Activated B cell treated with CpG ODN at 0.5 μM for 24 hours (primary cell): ENCODE measurements around the gene CUX1. TPM values are rescaled to one million over a fixed set of nuclear protein-coding genes. Genes with fewer than 3 reads are reported as not detected.

Experiments
- ATAC-seq: fragments of 200-7000 bp; cut with Tn5 transposase; one replicate; pipeline ENCODE4 v1.10.0; 2021; ENCODE audit warnings: low read depth, mild to moderate bottlenecking, moderate library complexity
- CTCF ChIA-PET: fragments of 350-600 bp; sonication (Branson Sonifier 250); formaldehyde crosslinking; loops from one replicate; lab custom pipeline; 2021; ENCODE audit warnings: antibody characterized with exemption; lab: Charles Lee
- POLR2A ChIA-PET: fragments of 350-600 bp; sonication (Branson Sonifier 250); formaldehyde crosslinking; loops from one replicate; lab custom pipeline; 2021; ENCODE audit warnings: antibody characterized with exemption; lab: Charles Lee
- DNase-seq: peaks from one replicate; pipeline ENCODE4 v3.0.0; 2022
- H3K27ac Mint-ChIP-seq: one replicate; pipeline ENCODE4 v1.8.0; 2020; ENCODE audit warnings: mixed read lengths
- H3K27me3 Mint-ChIP-seq: one replicate; pipeline ENCODE4 v1.8.0; 2021; ENCODE audit warnings: mixed read lengths
- H3K36me3 Mint-ChIP-seq: one replicate; pipeline ENCODE4 v1.8.0; 2021; ENCODE audit warnings: low read depth, mixed read lengths
- H3K4me1 Mint-ChIP-seq: one replicate; pipeline ENCODE4 v1.8.0; 2021; ENCODE audit warnings: mixed read lengths
- H3K4me3 Mint-ChIP-seq: one replicate; pipeline ENCODE4 v1.8.0; 2020; ENCODE audit warnings: mild to moderate bottlenecking, mixed read lengths
- H3K9me3 Mint-ChIP-seq: one replicate; pipeline ENCODE4 v1.8.0; 2020; ENCODE audit warnings: mixed read lengths
- intact Hi-C: fragments of 100-400 bp; cut with micrococcal nuclease; formaldehyde crosslinking; loops from one replicate; pipeline ENCODE4 v1.15.1; 2024
- total RNA-seq: library from RNA; stranded (reverse); gene quantifications from 2 replicates; pipeline ENCODE4 v1.2.3, GENCODE V29; 2022
- TF ChIP-seq, protein P1 (sequence below): fragments of 200-600 bp; IDR thresholded peaks from one replicate; pipeline ENCODE4 v1.8.0; 2022; ENCODE audit warnings: antibody characterized with exemption, mild to moderate bottlenecking

CUX1 gene, protein sequence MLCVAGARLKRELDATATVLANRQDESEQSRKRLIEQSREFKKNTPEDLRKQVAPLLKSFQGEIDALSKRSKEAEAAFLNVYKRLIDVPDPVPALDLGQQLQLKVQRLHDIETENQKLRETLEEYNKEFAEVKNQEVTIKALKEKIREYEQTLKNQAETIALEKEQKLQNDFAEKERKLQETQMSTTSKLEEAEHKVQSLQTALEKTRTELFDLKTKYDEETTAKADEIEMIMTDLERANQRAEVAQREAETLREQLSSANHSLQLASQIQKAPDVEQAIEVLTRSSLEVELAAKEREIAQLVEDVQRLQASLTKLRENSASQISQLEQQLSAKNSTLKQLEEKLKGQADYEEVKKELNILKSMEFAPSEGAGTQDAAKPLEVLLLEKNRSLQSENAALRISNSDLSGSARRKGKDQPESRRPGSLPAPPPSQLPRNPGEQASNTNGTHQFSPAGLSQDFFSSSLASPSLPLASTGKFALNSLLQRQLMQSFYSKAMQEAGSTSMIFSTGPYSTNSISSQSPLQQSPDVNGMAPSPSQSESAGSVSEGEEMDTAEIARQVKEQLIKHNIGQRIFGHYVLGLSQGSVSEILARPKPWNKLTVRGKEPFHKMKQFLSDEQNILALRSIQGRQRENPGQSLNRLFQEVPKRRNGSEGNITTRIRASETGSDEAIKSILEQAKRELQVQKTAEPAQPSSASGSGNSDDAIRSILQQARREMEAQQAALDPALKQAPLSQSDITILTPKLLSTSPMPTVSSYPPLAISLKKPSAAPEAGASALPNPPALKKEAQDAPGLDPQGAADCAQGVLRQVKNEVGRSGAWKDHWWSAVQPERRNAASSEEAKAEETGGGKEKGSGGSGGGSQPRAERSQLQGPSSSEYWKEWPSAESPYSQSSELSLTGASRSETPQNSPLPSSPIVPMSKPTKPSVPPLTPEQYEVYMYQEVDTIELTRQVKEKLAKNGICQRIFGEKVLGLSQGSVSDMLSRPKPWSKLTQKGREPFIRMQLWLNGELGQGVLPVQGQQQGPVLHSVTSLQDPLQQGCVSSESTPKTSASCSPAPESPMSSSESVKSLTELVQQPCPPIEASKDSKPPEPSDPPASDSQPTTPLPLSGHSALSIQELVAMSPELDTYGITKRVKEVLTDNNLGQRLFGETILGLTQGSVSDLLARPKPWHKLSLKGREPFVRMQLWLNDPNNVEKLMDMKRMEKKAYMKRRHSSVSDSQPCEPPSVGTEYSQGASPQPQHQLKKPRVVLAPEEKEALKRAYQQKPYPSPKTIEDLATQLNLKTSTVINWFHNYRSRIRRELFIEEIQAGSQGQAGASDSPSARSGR (N-terminal part only)
- total RNA-seq, result 48.6 and 61.7 TPM in 2 replicates

DNA sequence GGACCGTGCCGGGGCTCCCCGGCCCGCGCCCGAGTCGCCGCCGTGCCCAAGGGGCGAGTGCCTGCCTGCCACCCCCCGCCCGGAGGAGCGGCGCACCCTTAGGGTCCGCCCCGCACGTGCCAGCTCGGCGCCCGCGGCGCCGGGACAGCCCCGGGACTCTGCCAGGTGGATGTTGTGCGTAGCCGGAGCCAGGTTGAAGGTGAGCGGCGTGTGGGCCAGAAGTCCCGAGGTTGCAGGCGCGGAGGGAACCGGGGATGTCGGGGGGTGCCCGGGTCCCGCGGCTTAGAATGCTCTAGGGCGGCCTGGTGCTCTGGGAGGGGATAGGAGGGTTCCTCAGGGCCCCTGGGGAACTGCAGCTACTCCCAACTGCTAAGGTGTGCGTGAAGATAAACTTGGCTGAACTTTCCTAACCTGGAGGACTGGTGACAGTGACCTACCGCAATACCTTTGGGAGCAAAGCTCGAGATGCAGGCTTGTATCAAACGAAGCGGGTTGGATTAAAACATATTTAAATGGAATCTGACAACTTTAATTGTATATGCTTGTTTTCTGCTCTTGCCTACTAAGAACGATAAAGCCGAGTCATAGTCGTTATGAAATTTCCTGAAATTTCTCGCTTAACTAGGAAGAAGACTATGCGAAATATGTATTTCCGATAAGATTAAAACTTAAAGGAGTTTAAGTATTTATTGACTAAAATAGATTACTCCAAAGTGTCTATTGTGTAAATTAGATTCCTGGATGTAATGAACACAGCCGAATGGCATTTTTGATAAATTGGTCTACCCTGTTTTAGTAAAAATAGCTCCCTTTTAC, at the start of gene CUX1:
Gene CUX1, plus strand, starts transcription at position 156 of the 816 bp plus-strand sequence. Its CDS starts 14 bp downstream, at position 170.
- Mint-ChIP-seq H3K27ac (no peak within 1 kb of the TSS), H3K4me1 (peaks cover 29% of the 10 kb centered on the region), H3K36me3 (peaks cover 4% of the 10 kb centered on the region), H3K4me3 (peak within 1 kb of the TSS; percentile 84), H3K9me3 (no peaks in the 10 kb centered on the region), H3K27me3 (no peaks in the 10 kb centered on the region)
- DNase-seq, result no peak
- ATAC-seq, result peak; percentile 7
- intact Hi-C loops, result loop anchor here (2.0 to 10.0 kb wide), 3 partner anchors 173 to 330 kb away; no protein-coding TSS in a partner anchor
- POLR2A ChIA-PET, result interaction anchor here (0.9 to 3.0 kb wide), 4 partner anchors 10 to 600 kb away, joined by 3 to 18 read pairs (median 8); partner anchors contain the start of gene PLOD3
- CTCF ChIA-PET, result interaction anchor here (0.9 to 1.0 kb wide), 2 partner anchors 23 to 74 kb away, joined by 3 to 5 read pairs; no protein-coding TSS in a partner anchor
- TF ChIP-seq, protein P1, sequence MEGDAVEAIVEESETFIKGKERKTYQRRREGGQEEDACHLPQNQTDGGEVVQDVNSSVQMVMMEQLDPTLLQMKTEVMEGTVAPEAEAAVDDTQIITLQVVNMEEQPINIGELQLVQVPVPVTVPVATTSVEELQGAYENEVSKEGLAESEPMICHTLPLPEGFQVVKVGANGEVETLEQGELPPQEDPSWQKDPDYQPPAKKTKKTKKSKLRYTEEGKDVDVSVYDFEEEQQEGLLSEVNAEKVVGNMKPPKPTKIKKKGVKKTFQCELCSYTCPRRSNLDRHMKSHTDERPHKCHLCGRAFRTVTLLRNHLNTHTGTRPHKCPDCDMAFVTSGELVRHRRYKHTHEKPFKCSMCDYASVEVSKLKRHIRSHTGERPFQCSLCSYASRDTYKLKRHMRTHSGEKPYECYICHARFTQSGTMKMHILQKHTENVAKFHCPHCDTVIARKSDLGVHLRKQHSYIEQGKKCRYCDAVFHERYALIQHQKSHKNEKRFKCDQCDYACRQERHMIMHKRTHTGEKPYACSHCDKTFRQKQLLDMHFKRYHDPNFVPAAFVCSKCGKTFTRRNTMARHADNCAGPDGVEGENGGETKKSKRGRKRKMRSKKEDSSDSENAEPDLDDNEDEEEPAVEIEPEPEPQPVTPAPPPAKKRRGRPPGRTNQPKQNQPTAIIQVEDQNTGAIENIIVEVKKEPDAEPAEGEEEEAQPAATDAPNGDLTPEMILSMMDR, result no peak

DNA sequence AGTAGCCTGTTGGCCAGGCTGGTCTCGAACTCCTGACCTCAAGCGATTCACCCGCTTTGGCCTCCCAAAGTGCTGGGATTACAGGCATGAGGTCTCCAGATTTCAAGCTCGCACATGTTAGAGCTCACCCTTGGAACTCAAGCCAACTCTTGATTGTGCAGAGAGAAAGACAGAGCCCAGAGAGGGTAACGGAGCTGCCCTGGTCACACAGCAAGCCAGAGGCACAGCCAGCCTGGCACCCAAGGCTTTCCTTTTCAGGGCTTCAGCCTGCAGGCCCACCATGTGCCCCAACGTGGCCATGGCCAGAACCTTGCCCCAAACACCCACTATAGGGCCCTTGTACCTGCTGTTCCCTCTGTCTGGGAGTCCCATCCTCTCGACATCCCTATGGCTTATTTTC, 49.1 kb upstream of the CUX1 start:
- ChIA-PET POLR2A (no interaction called here), CTCF (no interaction called here)
- Mint-ChIP-seq H3K27ac (no peak overlapping the region), H3K9me3 (no peaks in the 10 kb centered on the region), H3K4me3 (no peak overlapping the region), H3K4me1 (no peaks in the 10 kb centered on the region), H3K27me3 (peaks cover 8% of the 10 kb centered on the region), H3K36me3 (no peaks in the 10 kb centered on the region)
- DNase-seq (no peak), ATAC-seq (no peak)
- TF ChIP-seq, protein P1, result no peak
- intact Hi-C loops, result no loop called here

DNA sequence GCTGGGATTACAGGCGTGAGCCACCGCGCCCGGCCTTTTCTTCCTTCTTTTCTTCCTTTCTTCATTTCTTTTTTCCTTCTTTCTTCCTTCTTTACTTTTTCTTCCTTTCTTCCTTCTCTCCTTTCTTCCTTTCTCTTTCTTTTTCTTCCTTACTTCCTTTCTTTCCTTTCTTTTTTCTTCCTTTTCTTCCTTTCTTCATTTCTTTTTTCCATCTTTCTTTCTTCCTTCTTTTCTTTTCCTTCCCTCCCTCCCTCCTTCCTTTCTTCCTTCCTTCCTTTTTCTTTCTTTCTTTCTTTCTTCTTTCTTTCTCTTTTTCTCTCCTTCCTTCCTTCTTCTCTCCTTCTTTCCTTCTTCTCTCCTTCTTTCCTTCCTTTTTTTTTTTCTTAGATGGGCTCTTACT, 47.0 kb upstream of the CUX1 start:
- no peaks in the 10 kb centered on the region for H3K9me3 Mint-ChIP-seq
- H3K27ac Mint-ChIP-seq, result no peak overlapping the region
- H3K36me3 Mint-ChIP-seq, result no peaks in the 10 kb centered on the region
- ChIA-PET POLR2A (no interaction called here), CTCF (no interaction called here)
- peaks cover 16% of the 10 kb centered on the region for H3K27me3 Mint-ChIP-seq
- no peak overlapping the region for H3K4me3 Mint-ChIP-seq
- no peak for ATAC-seq
- no peaks in the 10 kb centered on the region for H3K4me1 Mint-ChIP-seq
- no peak for DNase-seq
- TF ChIP-seq, protein P1, result no peak
- intact Hi-C loops, result no loop called here

DNA sequence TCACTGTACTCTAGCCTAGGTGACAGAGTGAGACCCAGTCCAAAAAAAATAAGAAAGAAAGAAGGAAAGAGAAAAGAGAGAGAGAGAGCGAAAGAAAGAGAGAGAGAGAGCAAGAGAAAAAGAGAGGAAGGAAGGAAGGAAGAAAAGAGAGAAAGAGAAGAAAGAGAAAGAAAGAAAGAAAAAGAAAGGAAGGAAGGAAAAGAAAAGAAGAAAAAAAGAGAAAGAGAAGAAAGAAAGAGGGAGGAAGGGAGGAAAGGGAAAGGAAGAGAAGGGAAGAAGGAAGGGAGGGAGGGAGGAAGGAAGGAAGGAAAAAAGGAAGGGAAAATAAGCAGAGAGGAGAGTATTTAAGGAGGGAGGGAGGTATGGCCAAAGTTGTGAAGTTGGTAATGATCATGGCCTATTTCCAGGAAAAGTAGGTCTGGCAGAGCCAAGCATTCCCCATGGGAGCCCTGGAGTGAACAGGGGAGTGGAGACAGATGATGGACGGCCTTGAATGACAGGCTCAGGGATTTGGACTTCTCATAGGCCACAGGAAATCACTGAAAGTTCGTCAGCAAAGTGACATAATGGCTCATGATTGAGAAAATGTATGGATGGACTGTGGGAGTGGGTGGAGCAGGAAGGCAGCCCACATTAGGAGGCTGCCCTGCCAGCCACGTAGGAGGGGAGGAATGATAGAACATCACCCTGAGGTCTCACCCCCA, 44.8 kb upstream of the CUX1 start:
- TF ChIP-seq, protein P1, result no peak
- no peak overlapping the region for H3K4me3 Mint-ChIP-seq
- peaks cover 16% of the 10 kb centered on the region for H3K27me3 Mint-ChIP-seq
- intact Hi-C loops, result no loop called here
- DNase-seq, result no peak
- ChIA-PET CTCF (no interaction called here), POLR2A (no interaction called here)
- no peaks in the 10 kb centered on the region for H3K4me1 Mint-ChIP-seq
- H3K27ac Mint-ChIP-seq, result no peak overlapping the region
- H3K9me3 Mint-ChIP-seq, result no peaks in the 10 kb centered on the region
- H3K36me3 Mint-ChIP-seq, result no peaks in the 10 kb centered on the region
- ATAC-seq, result no peak
